Naive thymus-derived CD8-positive, alpha-beta T cell (primary cell): ENCODE results near the gene ANKRD65. TPM values are rescaled to one million over a fixed set of nuclear protein-coding genes. Genes with fewer than 3 reads are reported as not detected.

Experiments
- ATAC-seq, 2 donors: fragments of 150-1000 bp; cut with Tn5 transposase in 1 of 2; sonication (Bioruptor Pico), chemical (Tn5 transposase) in 1 of 2; 1 replicate in 1 of 2; 2 replicates in 1 of 2; pipeline ENCODE4 v1.10.0; 2021; ENCODE audit warnings: mild to moderate bottlenecking in 2 of 2, moderate library complexity in 2 of 2
- POLR2A ChIA-PET: fragments of 350-600 bp; sonication (Branson Sonifier 250); formaldehyde crosslinking; loops from one replicate; lab custom pipeline; 2021; ENCODE audit warnings: antibody characterized with exemption; lab: Charles Lee
- DNase-seq, 10 donors: peaks; one replicate each; pipeline versions ENCODE4 v3.0.0 to v3.0.0-alpha.2; 2020 to 2022
- H3K27ac Mint-ChIP-seq, 10 donors: one replicate each; pipeline ENCODE4 v1.8.0; 2020 to 2022; ENCODE audit warnings: mild to moderate bottlenecking in 10 of 10, mixed read lengths in 10 of 10, moderate library complexity in 4 of 10, inconsistent platforms in 1 of 10
- H3K27me3 Mint-ChIP-seq, 5 donors: one replicate each; pipeline ENCODE4 v1.8.0; 2021 to 2022; ENCODE audit warnings: mixed read lengths in 5 of 5
- H3K36me3 Mint-ChIP-seq, 3 donors: one replicate each; pipeline ENCODE4 v1.8.0; 2020 to 2022; ENCODE audit warnings: mixed read lengths in 3 of 3, mild to moderate bottlenecking in 2 of 3, inconsistent platforms in 1 of 3
- H3K4me1 Mint-ChIP-seq, 4 donors: one replicate each; pipeline ENCODE4 v1.8.0; 2021 to 2022; ENCODE audit warnings: mixed read lengths in 4 of 4
- H3K4me3 Mint-ChIP-seq, 10 donors: one replicate each; pipeline ENCODE4 v1.8.0; 2020 to 2022; ENCODE audit warnings: mild to moderate bottlenecking in 10 of 10, mixed read lengths in 10 of 10, moderate library complexity in 6 of 10, inconsistent platforms in 1 of 10
- H3K9me3 Mint-ChIP-seq, 9 donors: one replicate each; pipeline ENCODE4 v1.8.0; 2020 to 2022; ENCODE audit warnings: mixed read lengths in 9 of 9, mild to moderate bottlenecking in 3 of 9, inconsistent platforms in 1 of 9, moderate library complexity in 1 of 9
- polyA plus RNA-seq, 3 donors: library from polyadenylated mRNA; unstranded; fragments of 300-500 nt; fragmentation: Illumina TruSeq; gene quantifications; one replicate each; pipeline ENCODE4 v1.2.3, GENCODE V29; 2021
- total RNA-seq, 8 experiments: library from RNA in 2 of 8; stranded (reverse) in 2 of 8; gene quantifications; one replicate each; pipeline ENCODE4 v1.2.3 and lab custom pipeline; 2021 to 2026

ANKRD65 gene
- total and polyA plus RNA-seq, 5 experiments from 2014 or later, result not detected

GRCh38 chr1:1426496-1427105 lies 5.5 kb upstream of the ANKRD65 start:
- Mint-ChIP-seq H3K4me1 (peaks cover 4 to 12% (median 8%) of the 10 kb centered on the region in 4 donors), H3K9me3 (peaks cover 0 to 3% (median 0%) of the 10 kb centered on the region in 9 donors), H3K4me3 (peak overlapping the region in 4 of 10 donors; percentile 29 to 54 (median 38)), H3K27ac (no peak overlapping the region), H3K27me3 (peaks cover 4 to 49% (median 10%) of the 10 kb centered on the region in 5 donors), H3K36me3 (peaks cover 0 to 4% (median 0%) of the 10 kb centered on the region in 3 donors)
- DNase-seq (peak in 1 of 10 donors; percentile 63), ATAC-seq (peak; percentile 55 to 66)
- POLR2A ChIA-PET, result interaction anchor here (1.0 kb wide), 1 partner anchor 19 kb away, joined by 4 read pairs; no protein-coding TSS in a partner anchor

DNA sequence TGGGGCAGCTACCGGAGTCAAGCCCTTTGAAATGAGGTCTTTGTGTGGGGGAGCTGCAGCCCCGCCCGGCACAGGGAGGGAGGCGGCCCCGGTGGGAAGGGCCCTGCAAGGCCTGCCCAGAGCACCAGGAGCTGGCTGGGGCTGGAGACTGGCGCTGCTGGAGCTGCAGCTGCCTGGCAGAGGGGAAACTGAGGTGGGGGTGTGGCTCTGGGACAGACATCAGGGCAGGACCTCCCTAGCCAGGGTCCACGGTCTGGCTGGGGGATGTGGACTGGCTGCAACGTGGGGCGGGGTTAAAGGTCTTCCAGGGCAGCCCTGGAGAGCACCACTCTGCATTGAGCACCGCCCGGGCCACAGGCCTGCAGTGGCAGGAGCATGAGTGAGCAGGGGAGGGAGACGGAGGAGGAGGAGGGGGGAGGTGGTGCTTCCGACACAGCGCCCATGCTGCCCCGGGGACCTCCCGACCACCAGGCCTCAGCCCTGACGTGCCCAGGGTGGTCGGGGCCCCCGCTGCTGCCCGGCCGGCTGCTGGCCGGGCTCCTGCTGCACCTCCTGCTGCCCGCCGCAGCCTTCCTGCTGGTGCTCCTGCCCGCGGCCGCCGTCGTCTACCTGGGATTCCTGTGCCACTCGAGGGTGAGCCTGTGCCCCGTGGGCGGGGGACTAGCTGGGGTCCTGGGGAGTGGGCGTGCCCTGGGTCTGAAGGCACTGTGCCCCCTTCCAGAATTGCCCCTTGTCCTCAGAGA lies 4.8 kb upstream of the ANKRD65 start:
- Mint-ChIP-seq H3K27ac (no peak overlapping the region), H3K27me3 (peaks cover 4 to 51% (median 10%) of the 10 kb centered on the region in 5 donors), H3K9me3 (peaks cover 0 to 3% (median 0%) of the 10 kb centered on the region in 9 donors), H3K4me1 (peaks cover 4 to 12% (median 8%) of the 10 kb centered on the region in 4 donors), H3K36me3 (peaks cover 0 to 4% (median 0%) of the 10 kb centered on the region in 3 donors), H3K4me3 (peak overlapping the region in 4 of 10 donors; percentile 29 to 54 (median 38))
- DNase-seq (peak in 1 of 10 donors; percentile 35), ATAC-seq (peak in 1 of 2 donors; percentile 22)
- POLR2A ChIA-PET, result interaction anchor here (1.0 kb wide), 1 partner anchor 18 kb away, joined by 4 read pairs; no protein-coding TSS in a partner anchor

DNA sequence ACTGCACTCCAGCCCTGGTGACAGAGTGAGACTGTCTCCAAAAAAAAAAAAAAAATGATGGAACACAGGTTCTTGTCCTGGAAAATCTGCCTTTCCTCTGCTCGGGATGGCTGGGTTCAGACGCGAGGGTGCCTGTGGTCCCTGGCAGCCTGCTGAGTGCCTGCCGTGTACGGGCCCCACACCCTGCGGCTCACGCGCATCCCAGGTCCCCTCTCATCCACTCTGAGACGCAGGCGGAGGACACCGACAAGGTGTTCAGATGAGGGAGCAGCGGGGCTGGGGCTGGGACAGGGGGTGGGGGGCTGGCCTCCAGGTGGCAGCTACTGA lies 4.3 kb upstream of the ANKRD65 start:
- H3K36me3 Mint-ChIP-seq, result peaks cover 0 to 4% (median 0%) of the 10 kb centered on the region in 3 donors
- H3K27me3 Mint-ChIP-seq, result peaks cover 4 to 51% (median 10%) of the 10 kb centered on the region in 5 donors
- H3K4me1 Mint-ChIP-seq, result peaks cover 4 to 15% (median 8%) of the 10 kb centered on the region in 4 donors
- ATAC-seq (no peak), DNase-seq (peak in 1 of 10 donors; percentile 50)
- POLR2A ChIA-PET, result no interaction called here
- peak overlapping the region in 1 of 10 donors; percentile 70 for H3K27ac Mint-ChIP-seq
- H3K9me3 Mint-ChIP-seq, result peaks cover 0 to 3% (median 0%) of the 10 kb centered on the region in 9 donors
- no peak overlapping the region for H3K4me3 Mint-ChIP-seq

DNA sequence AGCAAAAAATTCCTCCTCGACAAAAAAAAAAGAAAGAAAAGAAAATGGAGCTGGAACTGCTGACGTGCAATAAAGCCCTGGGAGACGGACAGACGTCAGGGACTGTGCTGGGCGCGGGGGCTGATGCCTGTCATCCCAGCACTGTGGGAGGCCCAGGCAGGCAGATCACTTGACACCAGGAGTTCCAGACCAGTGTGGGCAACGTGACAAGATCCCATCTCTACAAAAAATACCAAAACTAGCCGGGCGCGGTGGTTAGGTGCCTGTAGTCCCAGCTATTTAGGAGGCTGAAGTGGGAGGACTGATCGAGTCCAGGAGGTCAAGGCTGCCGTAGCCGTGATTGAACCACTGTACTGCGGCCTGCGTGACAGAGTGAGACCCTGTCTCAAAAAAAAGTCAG lies 3.6 kb upstream of the ANKRD65 start:
- Mint-ChIP-seq H3K9me3 (peaks cover 0 to 3% (median 0%) of the 10 kb centered on the region in 9 donors), H3K27ac (peak overlapping the region in 1 of 10 donors; percentile 70), H3K4me3 (peak overlapping the region in 1 of 10 donors; percentile 16)

DNA sequence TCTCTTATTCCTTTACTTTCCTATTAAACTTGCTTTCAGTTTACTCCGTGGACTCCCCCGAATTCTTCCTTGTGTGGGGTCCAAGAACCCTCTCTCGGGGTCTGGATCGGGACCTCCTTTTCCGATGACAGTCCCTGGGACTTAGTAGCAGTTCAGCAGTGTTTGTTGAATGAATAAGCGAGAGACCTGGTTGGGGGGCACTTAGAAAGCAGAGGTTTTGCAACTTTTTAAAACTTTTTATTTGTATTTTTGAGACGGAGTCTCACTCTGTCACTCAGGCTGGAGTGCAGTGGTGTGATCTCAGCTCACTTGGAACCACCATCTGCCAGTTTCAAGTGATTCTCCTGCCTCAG lies 2.1 kb upstream of the ANKRD65 start:
- Mint-ChIP-seq H3K9me3 (no peaks in the 10 kb centered on the region), H3K4me1 (peaks cover 2 to 13% (median 6%) of the 10 kb centered on the region in 4 donors)

More for the DNA sequence above, 3.6 kb upstream of the ANKRD65 start:
- H3K27me3 Mint-ChIP-seq, result peaks cover 4 to 46% (median 10%) of the 10 kb centered on the region in 5 donors
- peak in 1 of 10 donors; percentile 24 for DNase-seq
- no peak for ATAC-seq
- peaks cover 2 to 15% (median 8%) of the 10 kb centered on the region in 4 donors for H3K4me1 Mint-ChIP-seq
- POLR2A ChIA-PET, result interaction anchor here (0.7 kb wide), 1 partner anchor 10 kb away, joined by 3 read pairs; no protein-coding TSS in a partner anchor
- peaks cover 0 to 4% (median 0%) of the 10 kb centered on the region in 3 donors for H3K36me3 Mint-ChIP-seq

GRCh38 chr1:1422465-1423244 lies 1.6 kb upstream of the ANKRD65 start:
- Mint-ChIP-seq H3K27ac (peak overlapping the region in 1 of 10 donors; percentile 14), H3K36me3 (no peaks in the 10 kb centered on the region), H3K4me1 (peaks cover 2 to 13% (median 7%) of the 10 kb centered on the region in 4 donors), H3K9me3 (no peaks in the 10 kb centered on the region), H3K4me3 (peak overlapping the region in 1 of 10 donors; percentile 42), H3K27me3 (peaks cover 0 to 32% (median 6%) of the 10 kb centered on the region in 5 donors)
- ATAC-seq, result no peak
- POLR2A ChIA-PET, result interaction anchor here (1.4 kb wide), 1 partner anchor 11 kb away, joined by 3 read pairs; no protein-coding TSS in a partner anchor
- DNase-seq, result peak in 1 of 10 donors; percentile 37

More for the DNA sequence above, 2.1 kb upstream of the ANKRD65 start:
- peaks cover under 1 to 33% (median 6%) of the 10 kb centered on the region in 5 donors for H3K27me3 Mint-ChIP-seq
- DNase-seq (no peak), ATAC-seq (no peak)
- H3K36me3 Mint-ChIP-seq, result peaks cover 0 to under 1% (median 0%) of the 10 kb centered on the region in 3 donors
- POLR2A ChIA-PET, result interaction anchor here (1.4 kb wide), 1 partner anchor 11 kb away, joined by 3 read pairs; no protein-coding TSS in a partner anchor
- peak overlapping the region in 1 of 10 donors; percentile 18 for H3K27ac Mint-ChIP-seq
- peak overlapping the region in 1 of 10 donors; percentile 42 for H3K4me3 Mint-ChIP-seq

- H3K4me3 Mint-ChIP-seq, result no peak overlapping the region
- H3K9me3 Mint-ChIP-seq, result no peaks in the 10 kb centered on the region
- POLR2A ChIA-PET, result no interaction called here
- ATAC-seq, result no peak
- peaks cover 0 to 32% (median 6%) of the 10 kb centered on the region in 5 donors for H3K27me3 Mint-ChIP-seq
- DNase-seq, result peak in 1 of 10 donors; percentile 30
- H3K4me1 Mint-ChIP-seq, result peaks cover 2 to 13% (median 7%) of the 10 kb centered on the region in 4 donors
- no peaks in the 10 kb centered on the region for H3K36me3 Mint-ChIP-seq
- no peak overlapping the region for H3K27ac Mint-ChIP-seq
Observed at GRCh38 chr1:1421907-1422464, 910 bp upstream of the ANKRD65 start.

DNA sequence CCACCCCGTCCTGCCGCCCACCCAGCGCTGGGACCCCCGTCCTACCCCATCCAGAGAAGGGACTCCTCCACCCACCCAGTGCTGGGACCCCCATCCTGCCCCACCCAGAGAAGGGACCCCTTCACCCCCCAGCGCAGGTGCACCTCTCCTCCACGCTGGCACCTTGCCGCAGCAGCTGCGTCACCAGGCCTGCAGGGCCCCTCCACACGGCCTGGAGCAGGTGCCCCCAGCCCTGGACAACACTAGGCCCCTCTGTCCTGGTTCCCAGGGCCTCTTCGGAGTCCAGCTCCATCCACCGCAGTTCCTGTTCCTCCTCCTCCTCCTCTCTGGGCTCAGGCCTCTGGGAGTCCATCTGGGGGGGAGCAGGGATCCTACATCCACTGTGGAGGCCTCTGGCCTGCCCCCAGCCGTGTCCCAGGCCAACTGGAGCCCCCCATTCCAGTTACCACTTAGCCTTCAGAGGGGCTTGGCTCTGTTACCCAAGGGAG lies 378 bp downstream of the ANKRD65 start:
- H3K4me1 Mint-ChIP-seq, result peaks cover under 1 to 11% (median 4%) of the 10 kb centered on the region in 4 donors
- H3K9me3 Mint-ChIP-seq, result no peaks in the 10 kb centered on the region
- peaks cover 0 to 26% (median 6%) of the 10 kb centered on the region in 5 donors for H3K27me3 Mint-ChIP-seq
- POLR2A ChIA-PET, result interaction anchor here (1.7 kb wide), 1 partner anchor 15 kb away, joined by 4 read pairs; no protein-coding TSS in a partner anchor
- peak in 1 of 10 donors; percentile 59 for DNase-seq
- peak overlapping the region in 5 of 10 donors; percentile 10 to 82 (median 38) for H3K4me3 Mint-ChIP-seq
- no peak overlapping the region for H3K27ac Mint-ChIP-seq
- no peaks in the 10 kb centered on the region for H3K36me3 Mint-ChIP-seq
- ATAC-seq, result no peak

DNA sequence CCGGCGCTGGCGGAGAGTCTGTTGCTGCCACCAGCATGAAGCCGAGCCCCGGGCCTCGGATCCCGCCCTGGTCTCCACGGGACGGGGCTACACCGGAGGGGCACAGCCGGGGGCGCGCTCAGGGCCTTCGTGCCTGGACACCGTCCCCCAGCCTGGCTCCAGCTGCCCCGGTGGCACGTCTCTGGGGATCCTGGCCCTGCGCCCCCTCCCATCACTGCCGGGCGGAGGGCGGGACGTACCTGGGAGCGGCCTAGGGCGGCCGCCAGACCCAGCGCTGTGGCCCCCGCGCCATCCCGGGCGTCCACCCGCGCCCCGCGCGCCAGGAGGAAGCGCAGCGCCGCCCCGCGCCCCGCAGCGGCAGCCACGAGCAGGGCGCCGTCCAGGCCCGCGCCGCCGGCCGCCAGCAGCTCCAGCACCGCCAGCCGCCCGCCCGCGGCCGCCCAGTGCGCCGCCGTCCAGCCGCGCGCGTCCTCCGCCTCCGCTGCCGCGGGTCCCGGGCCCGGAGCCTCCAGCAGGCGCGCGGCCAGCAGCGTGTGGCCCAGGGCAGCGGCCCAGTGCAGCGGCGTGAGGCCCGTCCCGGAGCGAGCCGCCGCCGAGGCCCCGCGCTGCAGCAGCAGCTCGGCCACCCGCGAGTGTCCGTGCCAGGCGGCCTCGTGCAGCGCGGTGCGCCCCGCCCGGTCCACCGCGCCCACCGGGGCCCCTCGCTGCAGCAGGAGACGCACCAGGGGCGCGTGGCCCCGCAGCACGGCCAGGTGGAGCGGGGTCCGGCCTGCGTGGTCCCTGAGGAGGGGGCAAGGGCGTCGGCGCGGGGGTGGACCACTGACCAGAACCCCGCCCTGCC lies 1.0 kb downstream of the ANKRD65 start:
- Mint-ChIP-seq H3K27ac (no peak overlapping the region), H3K9me3 (no peaks in the 10 kb centered on the region), H3K36me3 (no peaks in the 10 kb centered on the region), H3K27me3 (peaks cover 0 to 21% (median 6%) of the 10 kb centered on the region in 5 donors), H3K4me1 (peaks cover 0 to 11% (median 4%) of the 10 kb centered on the region in 4 donors), H3K4me3 (peak overlapping the region in 1 of 10 donors; percentile 70)
- ATAC-seq, result peak; percentile 77 to 96
- peak in 1 of 10 donors; percentile 54 for DNase-seq
- POLR2A ChIA-PET, result interaction anchor here (1.7 kb wide), 1 partner anchor 14 kb away, joined by 4 read pairs; no protein-coding TSS in a partner anchor

DNA sequence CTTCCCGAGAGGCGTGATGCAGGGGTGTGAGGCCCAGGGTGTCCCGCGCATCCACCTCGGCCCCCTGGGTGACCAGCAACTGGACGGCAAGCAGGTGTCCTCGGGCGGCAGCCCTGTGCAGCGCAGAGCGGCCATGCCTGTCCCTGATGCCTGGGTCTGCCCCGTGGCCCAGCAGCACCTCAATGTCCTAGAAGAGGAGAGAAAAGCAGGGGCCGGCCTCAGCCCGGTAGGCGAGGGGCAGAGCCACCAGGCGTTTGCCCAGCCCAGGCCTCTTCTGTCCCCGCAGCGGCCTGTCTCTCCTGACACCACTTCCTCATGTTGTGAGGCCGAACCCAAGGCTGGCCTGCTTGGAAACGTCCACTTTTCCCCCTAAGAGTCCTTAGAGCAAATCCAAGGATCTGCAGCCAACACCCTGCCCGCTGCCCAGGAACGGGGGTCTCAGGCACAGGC lies 1.7 kb downstream of the ANKRD65 start:
- Mint-ChIP-seq H3K27me3 (peaks cover 0 to 15% (median 3%) of the 10 kb centered on the region in 5 donors), H3K36me3 (no peaks in the 10 kb centered on the region), H3K4me1 (peaks cover 0 to 7% (median 4%) of the 10 kb centered on the region in 4 donors), H3K27ac (no peak overlapping the region), H3K9me3 (no peaks in the 10 kb centered on the region), H3K4me3 (peak overlapping the region in 1 of 10 donors; percentile 12)
- POLR2A ChIA-PET, result interaction anchor here (1.6 to 1.7 kb wide), 2 partner anchors 12 to 14 kb away, joined by 4 to 6 read pairs; partner anchors contain the start of gene MRPL20
- ATAC-seq (no peak), DNase-seq (peak in 1 of 10 donors; percentile 58)
